Medulla oblongata (tissue), 1 donor: Measurements from ENCODE around the gene CATSPERD.
A peak's percentile ranks its signal among the peaks of the same experiment; 100 is the strongest.
"Not testable (repeated sequence)": the region's sequence is repeated elsewhere in the genome, so short reads cannot be mapped to it uniquely, and the experiment has no call there.

Experiments used
- DNase-seq: peaks from one replicate; pipeline ENCODE4 v3.0.0-alpha.2; 2015; ENCODE audit errors: extremely low spot score

Gene CATSPERD

DNA sequence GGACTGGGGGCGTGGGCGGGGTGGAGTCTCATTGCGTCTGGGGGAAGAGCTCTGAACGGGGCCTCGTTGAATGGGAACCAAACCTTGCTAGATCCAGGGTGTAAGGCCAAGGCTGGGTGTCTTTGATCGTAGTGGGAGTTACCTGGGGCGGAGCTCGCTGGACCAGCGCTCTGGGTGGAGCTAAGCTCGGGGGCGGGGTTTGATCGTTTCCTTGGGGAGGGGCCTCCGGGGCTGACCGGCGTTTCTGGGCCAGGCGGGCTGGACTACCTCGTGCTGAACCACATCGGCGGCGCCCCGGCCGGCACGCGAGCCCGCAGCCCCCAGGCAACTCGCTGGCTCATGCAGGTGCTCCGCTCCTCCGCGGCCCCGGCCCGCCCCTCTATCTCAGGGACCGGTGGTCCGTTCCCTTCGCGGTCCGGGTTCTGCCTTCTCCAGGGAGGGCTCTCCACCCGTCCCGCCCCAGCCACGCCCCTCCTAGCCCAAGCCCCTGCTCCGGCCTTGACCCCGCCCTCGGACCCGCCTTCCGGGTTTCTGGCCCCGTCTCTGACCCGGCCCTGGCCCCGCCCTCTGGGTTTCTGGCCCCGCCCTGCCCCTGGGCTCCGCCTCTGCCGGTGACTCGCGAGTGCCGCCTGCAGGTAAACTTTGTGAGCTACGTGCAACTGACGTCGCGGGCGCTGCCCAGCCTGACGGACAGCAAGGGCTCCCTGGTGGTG is 33.6 kb upstream of the CATSPERD start:
- peak; percentile 92 for DNase-seq

DNA sequence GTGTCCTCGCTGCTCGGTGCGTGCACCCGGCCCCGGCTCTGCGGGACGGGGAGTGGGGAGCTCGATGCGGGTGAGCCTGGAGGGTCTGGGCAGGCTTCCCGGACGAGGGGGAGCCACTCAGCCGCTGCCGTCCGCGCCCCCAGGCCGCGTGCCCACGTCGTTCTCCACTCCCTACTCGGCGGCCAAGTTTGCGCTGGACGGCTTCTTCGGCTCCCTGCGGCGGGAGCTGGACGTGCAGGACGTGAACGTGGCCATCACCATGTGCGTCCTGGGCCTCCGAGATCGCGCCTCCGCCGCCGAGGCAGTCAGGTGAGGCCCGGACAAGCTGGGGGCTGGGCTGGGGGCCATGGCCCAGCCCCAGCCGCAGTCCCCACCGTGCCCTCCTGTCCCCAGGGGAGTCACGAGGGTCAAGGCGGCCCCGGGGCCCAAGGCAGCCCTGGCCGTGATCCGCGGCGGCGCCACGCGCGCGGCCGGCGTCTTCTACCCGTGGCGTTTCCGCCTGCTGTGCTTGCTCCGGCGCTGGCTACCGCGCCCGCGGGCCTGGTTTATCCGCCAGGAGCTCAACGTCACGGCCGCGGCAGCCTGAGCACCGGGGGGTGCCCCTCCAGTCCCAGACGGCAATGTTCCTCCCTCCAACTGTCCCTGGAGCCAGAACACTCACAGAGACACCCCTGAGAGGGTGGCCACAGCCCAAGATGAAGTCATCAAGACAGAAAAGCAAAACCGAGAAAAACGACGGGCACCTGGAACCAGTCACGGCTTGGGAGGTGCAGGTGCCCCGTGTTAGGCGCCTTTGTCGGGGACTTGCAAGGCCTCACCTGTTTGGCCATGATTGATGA is 32.9 kb upstream of the CATSPERD start:
- DNase-seq = no peak

DNA sequence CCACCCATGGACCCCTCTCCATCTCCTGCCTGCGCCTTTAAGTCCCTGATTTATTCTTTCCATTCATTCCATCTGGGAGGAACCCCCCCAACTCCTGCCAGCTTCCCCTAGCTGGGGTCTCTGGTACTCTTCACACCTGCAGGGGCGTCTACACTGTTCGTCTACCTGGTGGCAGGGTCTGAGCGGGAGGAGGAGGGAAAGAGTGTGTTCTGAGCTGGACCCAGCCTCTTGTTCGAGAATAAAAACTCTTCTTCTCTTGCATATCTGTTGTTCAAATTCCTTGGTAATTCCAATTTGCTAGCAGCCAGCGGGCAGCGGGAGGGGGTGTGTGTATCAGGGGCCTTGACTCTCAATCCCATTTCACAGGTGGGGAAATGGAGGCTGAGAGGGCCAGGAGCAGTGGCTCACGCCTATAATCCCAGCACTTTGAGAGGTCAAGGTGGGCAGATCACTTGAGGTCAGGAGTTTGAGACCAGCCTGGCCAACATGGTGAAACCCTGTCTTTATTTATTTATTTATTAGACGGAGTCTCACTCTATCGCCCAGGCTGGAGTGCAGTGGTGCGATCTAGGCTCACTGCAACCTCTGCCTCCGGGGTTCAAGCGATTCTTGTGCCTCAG is 32.1 kb upstream of the CATSPERD start:
- DNase-seq = not testable (repeated sequence)

- DNase-seq = peak; percentile 97
Observed at GRCh38 chr19:5690125-5690954, 30.1 kb upstream of the CATSPERD start, which contains the start of gene RPL36. RPL36 (plus strand) TSS chr19:5690295; CDS start chr19:5690508, 213 bp downstream.

DNA sequence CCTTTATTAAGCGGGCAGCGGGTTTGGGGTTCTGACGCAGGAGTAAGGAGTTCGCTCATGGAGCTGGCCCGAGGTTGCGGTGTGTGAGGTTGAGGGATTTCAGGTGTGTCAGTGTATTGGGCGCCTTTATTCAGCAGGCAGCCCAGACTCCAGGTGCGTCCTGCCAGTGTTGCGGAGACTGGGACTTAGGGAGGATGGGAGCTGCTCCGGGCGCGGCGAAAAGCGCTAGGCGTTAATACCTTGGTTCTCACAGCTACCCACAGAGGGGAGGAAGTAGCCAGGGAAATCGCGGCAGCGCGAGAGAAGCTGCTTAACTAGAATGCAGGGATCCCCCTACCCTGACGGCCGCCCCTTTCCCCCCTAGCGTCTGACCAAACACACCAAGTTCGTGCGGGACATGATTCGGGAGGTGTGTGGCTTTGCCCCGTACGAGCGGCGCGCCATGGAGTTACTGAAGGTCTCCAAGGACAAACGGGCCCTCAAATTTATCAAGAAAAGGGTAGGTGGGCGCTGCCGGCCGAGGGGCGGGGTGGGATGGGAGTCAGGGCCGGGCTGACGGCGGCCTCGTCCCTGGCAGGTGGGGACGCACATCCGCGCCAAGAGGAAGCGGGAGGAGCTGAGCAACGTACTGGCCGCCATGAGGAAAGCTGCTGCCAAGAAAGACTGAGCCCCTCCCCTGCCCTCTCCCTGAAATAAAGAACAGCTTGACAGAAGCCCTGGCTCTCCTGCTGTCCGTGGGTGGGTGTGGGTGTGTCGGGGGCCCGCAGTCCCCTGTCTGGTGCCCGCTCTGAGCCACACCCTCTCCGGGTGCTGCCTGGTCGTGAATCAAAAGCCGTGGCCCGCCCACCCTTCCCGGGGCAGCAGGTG is 29.2 kb upstream of the CATSPERD start:
- no peak for DNase-seq

- DNase-seq = no peak
Observed at GRCh38 chr19:5691822-5692722, 28.4 kb upstream of the CATSPERD start.

DNA sequence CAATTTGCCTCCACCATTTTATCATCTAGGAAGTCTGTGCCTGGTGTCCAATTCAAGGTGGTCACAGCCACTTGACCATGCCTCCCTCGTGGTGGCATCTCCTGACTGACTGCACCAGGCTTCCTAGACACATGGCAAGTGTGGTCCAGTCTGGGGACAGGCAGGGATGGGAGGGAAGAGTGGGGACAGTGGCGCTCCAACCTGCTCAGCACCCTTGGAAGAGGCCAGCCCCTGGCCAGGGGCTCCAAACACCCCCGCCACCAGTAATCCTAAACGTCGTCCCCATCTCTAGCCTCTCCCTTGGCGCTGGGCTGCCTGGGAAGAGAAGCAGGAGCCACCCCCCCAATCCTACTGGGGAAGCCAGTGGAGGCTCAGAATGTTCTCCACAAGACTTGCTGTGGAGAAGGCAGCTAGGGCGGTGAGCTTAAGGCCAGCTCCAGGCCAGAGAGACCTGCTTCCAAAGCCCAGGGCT is 27.7 kb upstream of the CATSPERD start:
- no peak for DNase-seq

DNA sequence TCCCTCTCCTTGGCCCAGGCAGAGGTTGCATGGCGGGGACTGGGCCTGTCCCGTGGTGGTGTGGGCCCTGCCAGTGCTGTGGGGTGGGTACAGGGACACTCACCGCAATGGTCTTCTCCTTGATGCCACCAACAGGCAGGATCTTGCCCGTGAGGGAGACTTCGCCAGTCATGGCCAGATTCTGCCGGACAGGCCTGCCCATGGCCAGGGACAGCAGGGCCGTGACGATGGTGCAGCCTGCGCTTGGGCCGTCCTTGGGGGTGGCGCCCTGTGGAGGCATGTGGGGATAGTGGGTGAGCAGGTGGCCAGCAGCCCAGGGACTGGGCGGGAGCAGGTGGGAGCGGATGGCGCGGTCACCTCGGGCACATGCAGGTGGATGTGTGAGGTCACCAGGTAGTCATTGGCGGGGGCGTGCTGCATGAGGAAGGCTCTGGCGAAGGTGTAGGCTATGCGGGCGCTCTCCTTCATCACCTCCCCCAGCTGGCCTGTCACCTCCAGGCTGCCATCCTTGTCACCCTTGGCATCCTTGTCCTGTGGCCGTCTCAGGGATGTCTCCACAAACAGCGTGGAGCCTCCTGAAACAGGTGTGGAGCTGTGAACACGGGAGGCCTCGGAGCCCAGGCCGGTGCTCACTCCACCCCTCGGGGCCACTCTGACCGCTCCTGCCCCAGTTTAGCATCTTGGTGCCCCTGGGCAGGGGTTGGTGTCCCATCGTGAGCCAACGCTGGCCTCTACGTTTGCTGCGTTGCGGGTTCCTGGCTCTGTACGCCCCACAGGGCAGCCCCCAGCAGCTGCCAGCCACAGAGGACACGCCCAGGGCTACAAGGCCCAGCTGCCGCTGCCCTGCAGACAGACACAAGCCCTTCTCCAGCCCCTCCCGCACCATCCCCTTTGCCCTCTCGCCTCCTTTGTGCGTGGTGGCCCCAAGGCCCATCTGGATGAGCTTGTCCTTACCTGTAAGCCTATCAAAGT is 27.0 kb upstream of the CATSPERD start:
- no peak for DNase-seq

DNA sequence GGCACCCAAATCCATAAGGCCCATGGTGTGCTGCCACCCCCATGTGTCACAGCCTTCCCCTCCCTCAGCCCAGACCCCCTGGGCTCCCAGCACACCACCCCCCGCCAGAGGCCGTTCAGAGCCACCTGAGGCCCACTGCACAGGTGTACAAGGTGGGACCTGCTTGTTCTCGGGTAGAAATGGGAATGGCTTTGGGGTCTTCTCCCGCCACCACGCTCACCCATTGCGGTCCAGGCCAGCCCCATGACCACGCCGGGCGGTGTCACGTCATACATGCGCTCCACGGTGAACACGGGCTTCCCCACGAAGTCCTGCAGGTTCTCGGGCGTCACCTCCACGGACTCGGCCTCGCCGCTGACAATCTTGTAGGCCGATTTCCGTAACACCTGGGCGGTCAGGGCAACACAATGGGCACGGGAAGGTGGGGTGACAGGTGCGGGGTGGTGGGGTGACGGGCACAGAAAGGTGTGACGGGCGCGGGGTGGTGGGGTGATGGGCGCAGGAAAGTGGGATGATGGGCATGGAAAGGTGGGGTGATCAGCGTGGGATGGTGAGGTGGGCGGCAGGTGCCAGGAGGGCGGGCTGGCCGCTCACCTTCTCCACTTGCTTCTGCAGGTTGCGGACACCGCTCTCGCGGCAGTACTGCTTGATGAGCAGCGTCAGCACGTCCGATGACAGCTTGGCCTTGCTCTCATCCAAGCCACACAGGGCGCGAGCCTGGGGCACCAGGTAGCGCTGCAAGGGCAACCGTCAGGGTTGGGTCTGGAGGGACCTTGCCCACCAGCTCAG is 26.1 kb upstream of the CATSPERD start:
- no peak for DNase-seq

- DNase-seq = no peak
Observed at GRCh38 chr19:5694956-5695648, 25.3 kb upstream of the CATSPERD start.

GRCh38 chr19:5695649-5696195 is 24.7 kb upstream of the CATSPERD start:
- no peak for DNase-seq

DNA sequence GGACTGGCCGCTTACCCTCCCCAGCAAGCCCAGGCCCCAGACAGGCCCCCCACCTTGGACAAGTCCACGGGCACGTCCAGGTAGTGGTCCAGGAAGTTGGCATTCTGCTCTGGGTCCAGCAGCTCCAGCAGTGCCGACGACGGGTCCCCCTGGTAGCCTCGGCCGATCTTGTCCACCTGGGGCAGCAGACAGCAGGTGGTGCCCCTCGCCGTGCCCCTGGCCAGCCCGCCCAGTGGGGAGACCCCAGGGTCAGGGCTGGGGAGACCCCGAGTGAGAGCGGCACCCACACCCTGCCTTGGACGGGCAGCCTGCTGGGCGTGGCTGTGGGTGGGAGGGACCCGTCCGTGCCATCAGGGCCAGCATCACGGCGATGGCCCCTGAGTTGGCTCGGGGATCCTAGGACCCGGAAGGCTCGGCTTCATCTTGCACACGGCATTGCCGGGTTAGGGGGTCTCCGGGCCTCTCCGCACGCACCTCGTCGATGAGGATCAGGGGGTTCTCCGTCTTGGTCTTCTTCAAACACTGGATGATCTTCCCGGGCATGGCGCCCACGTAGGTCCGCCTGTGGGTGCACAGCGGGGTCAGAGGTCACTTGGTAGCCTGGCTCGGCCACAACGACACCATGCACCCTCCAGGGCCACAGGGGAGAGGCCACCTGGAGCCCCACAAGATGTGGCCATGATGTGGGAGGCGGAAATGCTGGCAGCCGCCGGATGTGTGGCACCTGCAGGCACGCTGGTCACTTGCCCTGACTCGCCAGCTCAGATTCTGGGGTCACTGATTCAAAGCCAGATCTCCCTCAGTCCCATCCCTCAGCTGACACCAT is 24.0 kb upstream of the CATSPERD start:
- no peak for DNase-seq

DNA sequence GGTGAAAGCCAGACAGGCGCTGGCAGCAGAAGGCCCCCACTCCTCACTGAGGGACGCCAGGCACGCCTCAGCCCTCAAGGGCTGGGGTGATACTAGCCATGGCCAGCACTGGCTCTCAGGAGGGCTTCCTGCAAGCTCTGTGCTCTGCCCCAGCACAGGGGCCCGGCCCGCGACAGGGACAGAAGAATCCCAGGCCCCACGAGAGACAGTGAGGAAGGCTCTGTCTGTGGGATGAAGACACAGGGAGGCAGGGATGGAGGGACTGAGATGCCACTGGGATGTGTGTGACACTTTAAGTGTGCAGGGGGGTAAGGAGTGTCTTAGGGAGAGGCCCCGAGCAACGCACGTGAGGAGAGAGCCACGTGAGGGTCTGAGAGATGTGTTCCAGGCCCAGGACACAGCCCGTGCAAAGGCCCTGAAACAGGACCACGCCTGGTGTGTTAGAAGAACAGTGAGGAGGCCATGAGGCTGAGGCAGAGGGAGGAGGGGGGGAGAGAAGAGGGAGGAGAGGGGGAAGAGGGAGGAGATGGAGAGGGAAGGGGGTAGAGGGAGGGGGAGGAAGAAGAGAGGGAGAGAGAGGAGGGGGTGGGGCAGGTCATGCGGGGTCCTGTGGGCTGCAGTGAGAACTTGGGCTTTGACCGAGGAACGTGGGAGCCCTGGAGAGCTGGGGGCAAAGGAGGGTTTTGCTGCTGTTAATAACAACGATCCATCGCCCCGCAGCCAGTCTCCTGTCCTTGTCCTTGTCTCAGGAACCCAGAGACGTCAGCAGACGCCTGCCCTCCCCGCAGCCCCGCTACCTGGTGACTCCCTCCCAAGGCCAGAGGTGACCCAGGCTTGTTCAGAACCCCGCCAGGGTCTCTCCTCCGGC is 23.2 kb upstream of the CATSPERD start:
- DNase-seq = no peak

DNA sequence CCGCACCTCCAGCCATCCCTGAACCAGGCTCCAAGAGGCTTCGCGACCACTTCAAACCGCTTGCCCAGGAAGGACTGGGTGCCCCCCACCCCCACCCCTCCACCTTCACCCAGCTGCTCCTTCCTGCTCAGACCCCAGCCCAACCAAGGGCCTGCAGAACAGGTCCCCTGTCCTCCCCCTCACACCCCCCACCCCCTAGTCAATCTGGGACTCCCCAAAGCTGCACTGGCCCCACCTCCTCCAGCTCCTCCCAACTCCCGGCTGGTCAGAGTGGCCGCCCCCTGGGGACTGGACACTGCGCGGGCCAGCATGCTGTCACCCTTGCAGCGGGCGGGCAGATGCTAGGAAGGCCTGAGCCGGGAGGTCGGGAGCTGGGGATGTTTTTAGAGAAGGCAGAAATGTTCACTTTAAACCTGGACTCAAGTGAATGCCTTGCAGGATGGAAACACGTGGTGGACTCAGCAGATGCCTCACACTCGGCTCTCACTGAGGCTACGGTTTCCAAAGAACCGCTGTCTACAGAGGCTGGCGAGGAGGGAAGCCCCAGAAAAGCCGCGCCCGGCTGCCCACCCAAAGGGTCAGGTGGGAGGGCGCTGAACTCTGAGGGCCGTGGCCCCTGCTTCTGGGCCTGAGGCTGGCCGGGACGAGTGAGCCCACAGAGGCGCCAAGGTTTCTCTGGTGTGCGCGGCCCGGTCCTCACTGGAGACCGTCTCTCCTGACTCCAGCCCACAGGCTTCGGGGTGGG is 22.4 kb upstream of the CATSPERD start:
- no peak for DNase-seq
